IMR-90 (cell line): ENCODE results near the gene GMFB. TPM values are rescaled to one million over a fixed set of nuclear protein-coding genes. Genes with fewer than 3 reads are reported as not detected.

Source experiments
- ATAC-seq: fragments of 200-7000 bp; cut with Tn5 transposase; 2 replicates; pipeline ENCODE4 v1.9.1; 2020; ENCODE audit warnings: low read depth, mild to moderate bottlenecking, moderate library complexity
- BruUV-seq: library from RNA; stranded (reverse); fragments of 400-500 nt; replicated peaks from 2 replicates; lab custom pipeline; 2021; lab: Mats Ljungman, UMichigan
- CTCF ChIA-PET: fragments of 300-600 bp; formaldehyde crosslinking; extraction: SDS; loops from one replicate; lab custom pipeline; 2021; ENCODE audit warnings: antibody characterized with exemption; lab: Yijun Ruan, JAX
- POLR2A ChIA-PET: fragments of 300-600 bp; sonication (Branson Sonifier 250); formaldehyde crosslinking; loops from one replicate; lab custom pipeline; 2022; ENCODE audit warnings: antibody characterized with exemption; ENCODE audit not compliant: unreplicated experiment; lab: Charles Lee
- DNase-seq: peaks from one replicate; pipeline ENCODE4 v3.0.0; 2013
- H2AFZ ChIP-seq: replicated peaks from 2 replicates; pipeline ENCODE3; 2013; ENCODE audit warnings: low read length, mild to moderate bottlenecking; ENCODE audit not compliant: poor library complexity
- H2AK5ac ChIP-seq: 2 replicates; pipeline ENCODE4 v1.6.1; 2013; ENCODE audit warnings: low read depth, low read length, inconsistent platforms
- H2AK9ac ChIP-seq: replicated peaks from 2 replicates; pipeline ENCODE3; 2013; ENCODE audit warnings: mild to moderate bottlenecking, low read depth, low read length, moderate library complexity; ENCODE audit not compliant: poor library complexity
- H2BK120ac ChIP-seq: 2 replicates; pipeline ENCODE4 v1.6.1; 2013; ENCODE audit warnings: low read depth, low read length, inconsistent platforms
- H2BK15ac ChIP-seq: 3 replicates; pipeline ENCODE4 v1.6.1; 2013; ENCODE audit warnings: low read depth, low read length, inconsistent platforms
- H2BK20ac ChIP-seq: 2 replicates; pipeline ENCODE4 v1.6.1; 2013; ENCODE audit warnings: low read depth, mild to moderate bottlenecking, inconsistent platforms, low read length, moderate library complexity
- H2BK5ac ChIP-seq: 2 replicates; pipeline ENCODE4 v1.6.1; 2013; ENCODE audit warnings: mild to moderate bottlenecking, low read depth, low read length, inconsistent platforms; ENCODE audit not compliant: poor library complexity, severe bottlenecking
- H3K14ac ChIP-seq: replicated peaks from 2 replicates; pipeline ENCODE4 v1.6.1; 2013; ENCODE audit warnings: low read depth, low read length, inconsistent platforms
- H3K18ac ChIP-seq: 2 replicates; pipeline ENCODE4 v1.6.1; 2013; ENCODE audit warnings: low read depth, low read length, control low read depth
- H3K23ac ChIP-seq: 2 replicates; pipeline ENCODE4 v1.6.1; 2013; ENCODE audit warnings: low read depth, low read length, inconsistent platforms
- H3K27ac ChIP-seq: 2 replicates; pipeline ENCODE4 v1.5.1; 2013; ENCODE audit warnings: mild to moderate bottlenecking, control low read depth, low read length; ENCODE audit not compliant: insufficient read depth
- H3K27me3 ChIP-seq: 2 replicates; pipeline ENCODE4 v1.6.1; 2013; ENCODE audit warnings: low read length; ENCODE audit not compliant: control insufficient read depth, insufficient read depth
- H3K36me3 ChIP-seq: 2 replicates; pipeline ENCODE4 v1.6.1; 2013; ENCODE audit warnings: low read length, mixed read lengths; ENCODE audit not compliant: control insufficient read depth, insufficient read depth
- H3K4ac ChIP-seq: 2 replicates; pipeline ENCODE4 v1.6.1; 2013; ENCODE audit warnings: low read depth, low read length, inconsistent platforms
- H3K4me1 ChIP-seq: 2 replicates; pipeline ENCODE4 v1.6.1; 2013; ENCODE audit warnings: low read length, mixed read lengths; ENCODE audit not compliant: control insufficient read depth, insufficient read depth
- H3K4me2 ChIP-seq: 2 replicates; pipeline ENCODE4 v1.6.1; 2013; ENCODE audit warnings: low read depth, mild to moderate bottlenecking, control low read depth, low read length, moderate library complexity
- H3K4me3 ChIP-seq: 2 replicates; pipeline ENCODE4 v1.5.1; 2013; ENCODE audit warnings: low read depth, mild to moderate bottlenecking, control low read depth, low read length, moderate library complexity; ENCODE audit not compliant: insufficient read depth
- H3K56ac ChIP-seq: 2 replicates; pipeline ENCODE4 v1.6.1; 2013; ENCODE audit warnings: low read length, inconsistent platforms; ENCODE audit not compliant: insufficient read depth; ENCODE audit errors: extremely low read depth
- H3K79me1 ChIP-seq, 2 experiments: 2 replicates each; pipeline ENCODE4 v1.6.1; 2013; ENCODE audit warnings: low read length in 2 of 2, inconsistent platforms in 1 of 2, low read depth in 1 of 2
- H3K9ac ChIP-seq: 2 replicates; pipeline ENCODE4 v1.6.1; 2013; ENCODE audit warnings: low read depth, low read length, control low read depth
- H3K9me1 ChIP-seq: 2 replicates; pipeline ENCODE4 v1.6.1; 2013; ENCODE audit warnings: low read length, inconsistent platforms; ENCODE audit not compliant: insufficient read depth
- H3K9me3 ChIP-seq: 2 replicates; pipeline ENCODE4 v1.6.1; 2013; ENCODE audit warnings: low read length; ENCODE audit not compliant: control insufficient read depth, insufficient read depth
- H4K20me1 ChIP-seq: 2 replicates; pipeline ENCODE4 v1.6.1; 2013; ENCODE audit warnings: low read length, inconsistent platforms; ENCODE audit not compliant: insufficient read depth
- H4K5ac ChIP-seq: 2 replicates; pipeline ENCODE4 v1.6.1; 2013; ENCODE audit warnings: mild to moderate bottlenecking, low read depth, low read length, control low read depth
- H4K8ac ChIP-seq, 2 experiments: 2 replicates each; pipeline ENCODE4 v1.6.1; 2013; ENCODE audit warnings: low read depth in 2 of 2, low read length in 2 of 2, control low read depth in 1 of 2, inconsistent platforms in 1 of 2
- H4K91ac ChIP-seq: 2 replicates; pipeline ENCODE4 v1.6.1; 2013; ENCODE audit warnings: low read depth, low read length, inconsistent platforms; ENCODE audit not compliant: insufficient read depth
- CEBPB ChIP-seq: IDR thresholded peaks from 2 replicates; pipeline ENCODE4 v1.6.1; 2012; ENCODE audit warnings: low read depth, low read length, improper control_type of control experiment
- CHD1 ChIP-seq: IDR thresholded peaks from 2 replicates; pipeline ENCODE4 v1.6.1; 2012; ENCODE audit warnings: low read depth, low read length, improper control_type of control experiment
- FOS ChIP-seq: fragments of 150-350 bp; IDR thresholded peaks from 2 replicates; pipeline ENCODE4 v1.6.1; 2016; ENCODE audit warnings: low read depth, low read length
- MAFK ChIP-seq: IDR thresholded peaks from 2 replicates; pipeline ENCODE4 v1.6.1; 2012; ENCODE audit warnings: low read depth, low read length, improper control_type of control experiment
- MAZ ChIP-seq: IDR thresholded peaks from 2 replicates; pipeline ENCODE4 v1.6.1; 2012; ENCODE audit warnings: low read depth, mild to moderate bottlenecking, low read length, improper control_type of control experiment, moderate library complexity, borderline replicate concordance
- MXI1 ChIP-seq: IDR thresholded peaks from 2 replicates; pipeline ENCODE4 v1.6.1; 2012; ENCODE audit warnings: low read depth, mild to moderate bottlenecking, low read length, moderate library complexity, borderline replicate concordance
- NFE2L2 ChIP-seq: fragments of 150-350 bp; IDR thresholded peaks from 2 replicates; pipeline ENCODE4 v1.6.1; 2016; ENCODE audit warnings: low read depth, mild to moderate bottlenecking, low read length
- POLR2A ChIP-seq: IDR thresholded peaks from 2 replicates; pipeline ENCODE4 v1.6.1; 2012; ENCODE audit warnings: mild to moderate bottlenecking, low read depth, low read length
- RAD21 ChIP-seq: IDR thresholded peaks from 2 replicates; pipeline ENCODE4 v1.6.1; 2012; ENCODE audit warnings: low read length, improper control_type of control experiment
- RFX5 ChIP-seq: IDR thresholded peaks from 2 replicates; pipeline ENCODE4 v1.8.0; 2012; ENCODE audit warnings: low read depth, mild to moderate bottlenecking, low read length, moderate library complexity
- SMC3 ChIP-seq: fragments of 150-350 bp; IDR thresholded peaks from 2 replicates; pipeline ENCODE4 v1.6.1; 2016; ENCODE audit warnings: low read depth, mild to moderate bottlenecking, antibody characterized with exemption, low read length, moderate library complexity
- WGBS, 2 experiments: methylation state at CpG; one replicate each; pipeline versions ENCODE4 v1.1.5 to v1.1.7; 2013; ENCODE audit warnings: missing lambda C conversion rate in 2 of 2; ENCODE audit not compliant: insufficient read length in 1 of 2; ENCODE audit errors: extremely low coverage in 2 of 2; 5-methylcytosine and 5-hydroxymethylcytosine counted together
- dilution Hi-C: fragments of 300-500 bp; cut with HindIII; formaldehyde crosslinking; loops from one replicate; pipeline ENCODE4 v1.14.3; 2018; ENCODE audit warnings: low sequenced_read_pairs; ENCODE audit not compliant: unreplicated experiment
- in situ Hi-C: fragments of 300-500 bp; cut with MboI; formaldehyde crosslinking; loops from 3 replicates; pipeline ENCODE4 v1.14.3; 2019; ENCODE audit warnings: low sequenced_read_pairs, inconsistent platforms, mixed read lengths
- intact Hi-C: fragments of 100-400 bp; cut with micrococcal nuclease; formaldehyde crosslinking; loops from 2 replicates; pipeline ENCODE4 v1.10.0; 2022
- polyA plus RNA-seq, 3 experiments: library from polyadenylated mRNA; depleted of rRNA; stranded (reverse); fragments of >200 nt; gene quantifications; 2 replicates each; pipeline ENCODE4 v1.2.3, GENCODE V29; 2012; ENCODE audit warnings: low replicate concordance in 1 of 3
- total RNA-seq: library from RNA; depleted of rRNA; stranded (reverse); fragments of >200 nt; gene quantifications from 2 replicates; pipeline ENCODE4 v1.2.3, GENCODE V29; 2012
- TF ChIP-seq, protein P1 (sequence below): conservative IDR thresholded peaks from 2 replicates; pipeline ENCODE4 v1.5.1; 2012; ENCODE audit warnings: mild to moderate bottlenecking, low read depth, low read length, improper control_type of control experiment
- TF ChIP-seq, protein P2 (sequence below): fragments of 150-350 bp; IDR thresholded peaks from 2 replicates; pipeline ENCODE4 v1.6.1; 2017; ENCODE audit warnings: mild to moderate bottlenecking, antibody characterized with exemption, low read length, low read depth
- TF ChIP-seq, protein P3 (sequence below): fragments of 150-350 bp; IDR thresholded peaks from 2 replicates; pipeline ENCODE4 v1.6.1; 2016; ENCODE audit warnings: low read depth, mild to moderate bottlenecking, low read length, moderate library complexity, borderline replicate concordance

Gene GMFB
- total and polyA plus RNA-seq, 2 of the 4 experiments (the other 2 are of a cell fraction): 22.4 to 59.1 TPM

DNA sequence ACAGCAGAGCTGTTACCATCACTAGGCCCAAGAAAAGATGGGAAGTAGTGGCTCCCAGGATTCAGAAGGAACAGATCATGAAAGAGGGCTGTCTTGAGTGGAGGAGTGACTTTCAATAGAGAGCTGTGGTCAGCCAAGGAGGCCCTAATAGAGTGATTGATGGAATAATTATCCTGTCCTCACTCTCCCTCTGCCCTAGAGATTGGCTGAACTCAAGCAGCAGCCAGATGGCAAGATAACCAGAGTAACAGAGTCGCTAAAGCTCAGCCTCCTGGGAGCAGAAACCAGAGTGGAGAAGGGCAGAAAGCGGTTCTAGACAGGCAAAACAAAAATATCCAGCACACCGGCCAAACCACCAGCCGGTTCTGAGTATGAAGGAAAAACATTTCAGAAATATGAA lies 23.1 kb downstream of the GMFB start:
- Histone ChIP-seq H4K5ac (no peak overlapping the region), H4K8ac (no peak overlapping the region), H2BK120ac (no peak overlapping the region), H2BK20ac (no peak overlapping the region), H3K18ac (no peak overlapping the region), H2BK15ac (no peak overlapping the region), H3K27me3 (no peaks in the 10 kb centered on the region; the same call in 1 of the 2 replicates), H3K4ac (no peak overlapping the region), H2AK9ac (no peak overlapping the region), H3K23ac (no peak overlapping the region), H3K9me1 (no peaks in the 10 kb centered on the region), H2AK5ac (no peak overlapping the region), H2AFZ (no peak overlapping the region), H3K4me3 (no peak overlapping the region), H2BK5ac (no peak overlapping the region), H3K4me1 (no peaks in the 10 kb centered on the region), H3K36me3 (no peaks in the 10 kb centered on the region; the same call in 1 of the 2 replicates), H3K14ac (no peak overlapping the region), H3K56ac (no peak overlapping the region), H3K4me2 (no peak overlapping the region), H3K9me3 (peaks cover 5% of the 10 kb centered on the region; the same call in 1 of the 2 replicates), H3K9ac (no peak overlapping the region), H3K79me1 (no peaks in the 10 kb centered on the region), H4K91ac (no peak overlapping the region), H3K27ac (no peak overlapping the region), H4K20me1 (no peaks in the 10 kb centered on the region)
- WGBS, 2 experiments: no CpG with 5 or more reads among the region's 4 CpGs
- dilution Hi-C loops (no loop called here), in situ Hi-C loops (no loop called here), intact Hi-C loops (no loop called here)
- POLR2A ChIA-PET: no interaction called here
- ATAC-seq: no peak
- DNase-seq: no peak
- TF ChIP-seq, protein P1, sequence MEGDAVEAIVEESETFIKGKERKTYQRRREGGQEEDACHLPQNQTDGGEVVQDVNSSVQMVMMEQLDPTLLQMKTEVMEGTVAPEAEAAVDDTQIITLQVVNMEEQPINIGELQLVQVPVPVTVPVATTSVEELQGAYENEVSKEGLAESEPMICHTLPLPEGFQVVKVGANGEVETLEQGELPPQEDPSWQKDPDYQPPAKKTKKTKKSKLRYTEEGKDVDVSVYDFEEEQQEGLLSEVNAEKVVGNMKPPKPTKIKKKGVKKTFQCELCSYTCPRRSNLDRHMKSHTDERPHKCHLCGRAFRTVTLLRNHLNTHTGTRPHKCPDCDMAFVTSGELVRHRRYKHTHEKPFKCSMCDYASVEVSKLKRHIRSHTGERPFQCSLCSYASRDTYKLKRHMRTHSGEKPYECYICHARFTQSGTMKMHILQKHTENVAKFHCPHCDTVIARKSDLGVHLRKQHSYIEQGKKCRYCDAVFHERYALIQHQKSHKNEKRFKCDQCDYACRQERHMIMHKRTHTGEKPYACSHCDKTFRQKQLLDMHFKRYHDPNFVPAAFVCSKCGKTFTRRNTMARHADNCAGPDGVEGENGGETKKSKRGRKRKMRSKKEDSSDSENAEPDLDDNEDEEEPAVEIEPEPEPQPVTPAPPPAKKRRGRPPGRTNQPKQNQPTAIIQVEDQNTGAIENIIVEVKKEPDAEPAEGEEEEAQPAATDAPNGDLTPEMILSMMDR: no peak
- TF ChIP-seq, protein P2, sequence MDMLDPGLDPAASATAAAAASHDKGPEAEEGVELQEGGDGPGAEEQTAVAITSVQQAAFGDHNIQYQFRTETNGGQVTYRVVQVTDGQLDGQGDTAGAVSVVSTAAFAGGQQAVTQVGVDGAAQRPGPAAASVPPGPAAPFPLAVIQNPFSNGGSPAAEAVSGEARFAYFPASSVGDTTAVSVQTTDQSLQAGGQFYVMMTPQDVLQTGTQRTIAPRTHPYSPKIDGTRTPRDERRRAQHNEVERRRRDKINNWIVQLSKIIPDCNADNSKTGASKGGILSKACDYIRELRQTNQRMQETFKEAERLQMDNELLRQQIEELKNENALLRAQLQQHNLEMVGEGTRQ: no peak
- TF ChIP-seq CHD1 (no peak), POLR2A (no peak), RAD21 (no peak), RFX5 (no peak), SMC3 (no peak), CEBPB (no peak), NFE2L2 (no peak), MXI1 (no peak), FOS (no peak), MAFK (no peak), MAZ (no peak)
- TF ChIP-seq, protein P3, sequence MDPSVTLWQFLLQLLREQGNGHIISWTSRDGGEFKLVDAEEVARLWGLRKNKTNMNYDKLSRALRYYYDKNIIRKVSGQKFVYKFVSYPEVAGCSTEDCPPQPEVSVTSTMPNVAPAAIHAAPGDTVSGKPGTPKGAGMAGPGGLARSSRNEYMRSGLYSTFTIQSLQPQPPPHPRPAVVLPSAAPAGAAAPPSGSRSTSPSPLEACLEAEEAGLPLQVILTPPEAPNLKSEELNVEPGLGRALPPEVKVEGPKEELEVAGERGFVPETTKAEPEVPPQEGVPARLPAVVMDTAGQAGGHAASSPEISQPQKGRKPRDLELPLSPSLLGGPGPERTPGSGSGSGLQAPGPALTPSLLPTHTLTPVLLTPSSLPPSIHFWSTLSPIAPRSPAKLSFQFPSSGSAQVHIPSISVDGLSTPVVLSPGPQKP: no peak
- no TSS peak for BruUV-seq
- CTCF ChIA-PET: no interaction called here
